NCI-H82 treated with DMSO at 0.1 percent for 48 hours (cell line): Measurements from ENCODE around the gene KRTAP5-5.
"Not testable (repeated sequence)": the region's sequence is repeated elsewhere in the genome, so short reads cannot be mapped to it uniquely, and the experiment has no call there.

Experiments used
- DNase-seq: peaks from one replicate; lab custom pipeline; 2025; ENCODE audit not compliant: unreplicated experiment; lab: John Stamatoyannopoulos, UW

KRTAP5-5 gene

GRCh38 chr11:1655168-1656060 lies 25.8 kb downstream of the KRTAP5-5 start:
- DNase-seq, result no peak

DNA sequence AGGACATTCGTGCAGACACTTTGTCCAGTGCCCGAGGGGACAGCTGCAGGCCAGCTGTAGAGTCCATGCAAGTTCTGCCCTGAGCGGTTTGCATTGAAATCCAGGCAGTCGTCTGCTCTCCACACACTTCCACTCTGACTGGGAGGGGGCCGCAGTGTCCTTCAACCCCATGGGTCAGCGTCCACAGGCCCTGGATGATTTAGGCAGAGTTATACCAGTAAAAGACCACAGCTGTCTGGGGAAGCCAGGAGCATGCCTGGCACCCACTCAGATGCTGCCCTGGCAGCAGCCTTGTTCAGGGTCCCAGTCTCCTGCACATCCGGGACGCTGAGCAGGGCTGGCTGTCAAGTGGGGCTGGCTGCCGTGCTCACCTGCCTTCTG lies 26.5 kb downstream of the KRTAP5-5 start:
- DNase-seq, result no peak

DNA sequence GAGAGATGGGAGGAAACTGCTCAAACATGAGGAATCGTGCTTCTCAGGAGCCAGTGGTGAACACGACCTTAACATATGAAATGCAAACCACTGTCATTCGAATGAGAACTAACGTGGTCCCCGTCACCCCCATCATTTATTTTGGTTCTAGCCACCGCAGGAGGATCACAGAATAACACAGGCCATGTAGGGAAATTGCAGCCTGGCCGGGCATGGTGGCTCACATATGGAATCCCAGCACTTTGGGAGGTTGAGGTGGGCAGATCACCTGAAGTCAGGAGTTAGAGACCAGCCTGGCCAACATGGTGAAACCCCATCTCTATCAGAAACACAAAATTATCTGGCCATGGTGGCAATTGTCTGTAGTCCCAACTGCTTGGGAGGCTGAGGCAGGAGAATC lies 27.1 kb downstream of the KRTAP5-5 start:
- no peak for DNase-seq

GRCh38 chr11:1659506-1659905 lies 29.9 kb downstream of the KRTAP5-5 start:
- DNase-seq, result no peak

- DNase-seq, result no peak
Measured at GRCh38 chr11:1660111-1660867, 30.7 kb downstream of the KRTAP5-5 start.

GRCh38 chr11:1661454-1662269 lies 32.1 kb downstream of the KRTAP5-5 start:
- not testable (repeated sequence) for DNase-seq

- not testable (repeated sequence) for DNase-seq
Measured at GRCh38 chr11:1662699-1663283, 33.2 kb downstream of the KRTAP5-5 start.

GRCh38 chr11:1665313-1665712 lies 35.7 kb downstream of the KRTAP5-5 start:
- DNase-seq, result no peak

- no peak for DNase-seq
Measured at GRCh38 chr11:1667121-1667850, 37.7 kb downstream of the KRTAP5-5 start.

DNA sequence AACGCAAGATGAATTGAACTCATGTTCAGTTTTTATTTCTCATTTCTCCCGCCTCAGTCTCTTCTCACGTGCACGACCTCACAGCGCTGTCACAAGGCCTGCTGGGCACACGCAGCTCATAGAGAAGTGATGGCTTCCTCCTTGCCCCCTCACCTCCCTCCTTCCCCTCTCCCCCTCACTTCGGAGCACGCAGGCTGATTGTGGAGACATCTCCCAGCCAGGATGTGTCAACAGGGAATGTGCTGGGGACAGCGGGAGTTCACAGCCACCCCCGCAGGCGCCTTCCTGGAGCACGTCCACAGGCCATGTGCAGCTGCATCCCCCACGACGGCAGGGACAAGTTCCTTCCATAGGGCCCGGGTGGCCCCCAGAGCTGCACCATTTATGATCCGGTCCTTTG lies 38.3 kb downstream of the KRTAP5-5 start:
- no peak for DNase-seq

DNA sequence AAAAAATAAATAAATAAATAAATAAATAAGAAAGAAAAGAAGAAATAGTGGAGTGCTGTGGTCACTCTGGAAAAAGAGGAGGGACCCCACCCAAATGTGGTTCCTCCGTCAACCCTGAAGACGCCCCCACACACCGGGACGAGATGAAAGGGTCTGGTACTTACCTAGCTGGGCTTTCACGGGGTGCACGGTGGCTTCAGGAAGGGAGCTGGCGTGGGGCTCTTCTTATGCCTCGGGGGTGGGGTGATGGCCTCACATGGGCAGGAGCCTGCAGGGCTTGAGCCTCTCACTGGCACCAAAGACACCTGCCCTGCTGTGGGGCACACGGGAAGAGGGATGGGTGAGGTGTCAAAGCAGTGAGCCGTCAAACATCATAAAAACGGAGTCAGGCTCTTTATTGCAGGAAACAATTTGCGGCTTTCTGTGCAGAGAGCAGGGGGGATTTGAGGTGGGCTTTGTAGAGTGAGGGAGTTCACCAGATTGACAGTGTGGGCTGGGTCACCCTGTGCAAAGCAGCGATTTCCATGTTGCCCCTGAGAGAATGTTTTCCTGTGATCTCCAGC lies 39.4 kb downstream of the KRTAP5-5 start:
- no peak for DNase-seq

GRCh38 chr11:1669546-1670218 lies 40.1 kb downstream of the KRTAP5-5 start:
- DNase-seq, result no peak

DNA sequence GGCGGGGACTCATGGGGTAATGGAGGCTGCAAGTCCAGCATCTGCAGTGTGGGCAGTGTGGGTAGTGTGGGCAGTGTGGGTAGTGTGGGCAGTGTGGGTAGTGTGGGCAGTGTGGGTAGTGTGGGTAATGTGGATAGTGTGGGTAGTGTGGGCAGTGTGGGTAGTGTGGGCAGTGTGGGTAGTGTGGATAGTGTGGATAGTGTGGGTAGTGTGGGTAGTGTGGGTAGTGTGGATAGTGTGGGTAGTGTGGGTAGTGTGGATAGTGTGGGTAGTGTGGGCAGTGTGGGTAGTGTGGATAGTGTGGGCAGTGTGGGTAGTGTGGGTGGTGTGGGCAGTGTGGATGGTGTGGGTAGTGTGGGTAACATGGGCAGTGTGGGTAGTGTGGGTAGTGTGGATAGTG lies 40.9 kb downstream of the KRTAP5-5 start:
- not testable (repeated sequence) for DNase-seq

DNA sequence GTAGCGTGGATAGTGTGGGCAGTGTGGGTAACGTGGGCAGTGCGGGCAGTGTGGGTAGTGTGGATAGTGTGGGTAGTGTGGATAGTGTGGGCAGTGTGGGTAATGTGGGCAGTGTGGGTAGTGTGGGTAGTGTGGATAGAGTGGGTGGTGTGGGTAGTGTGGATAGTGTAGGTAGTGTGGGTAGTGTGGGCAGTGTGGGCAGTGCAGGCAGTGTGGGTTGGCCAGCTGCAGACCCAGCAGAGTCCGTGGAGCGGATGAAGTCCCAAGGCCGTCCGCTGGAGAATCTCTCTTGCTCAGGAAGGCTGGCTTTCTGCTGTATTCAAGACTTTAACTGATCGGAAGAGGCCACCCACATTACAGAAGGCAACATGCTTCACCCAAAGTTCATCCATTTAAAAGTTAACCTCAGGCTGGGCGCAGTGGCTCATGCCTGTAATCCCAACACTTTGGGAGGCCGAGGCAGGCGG lies 41.4 kb downstream of the KRTAP5-5 start:
- DNase-seq, result no peak

- DNase-seq, result no peak
Measured at GRCh38 chr11:1671658-1672057, 42.1 kb downstream of the KRTAP5-5 start.

- DNase-seq, result no peak
Measured at GRCh38 chr11:1672613-1673350, 43.2 kb downstream of the KRTAP5-5 start.

DNA sequence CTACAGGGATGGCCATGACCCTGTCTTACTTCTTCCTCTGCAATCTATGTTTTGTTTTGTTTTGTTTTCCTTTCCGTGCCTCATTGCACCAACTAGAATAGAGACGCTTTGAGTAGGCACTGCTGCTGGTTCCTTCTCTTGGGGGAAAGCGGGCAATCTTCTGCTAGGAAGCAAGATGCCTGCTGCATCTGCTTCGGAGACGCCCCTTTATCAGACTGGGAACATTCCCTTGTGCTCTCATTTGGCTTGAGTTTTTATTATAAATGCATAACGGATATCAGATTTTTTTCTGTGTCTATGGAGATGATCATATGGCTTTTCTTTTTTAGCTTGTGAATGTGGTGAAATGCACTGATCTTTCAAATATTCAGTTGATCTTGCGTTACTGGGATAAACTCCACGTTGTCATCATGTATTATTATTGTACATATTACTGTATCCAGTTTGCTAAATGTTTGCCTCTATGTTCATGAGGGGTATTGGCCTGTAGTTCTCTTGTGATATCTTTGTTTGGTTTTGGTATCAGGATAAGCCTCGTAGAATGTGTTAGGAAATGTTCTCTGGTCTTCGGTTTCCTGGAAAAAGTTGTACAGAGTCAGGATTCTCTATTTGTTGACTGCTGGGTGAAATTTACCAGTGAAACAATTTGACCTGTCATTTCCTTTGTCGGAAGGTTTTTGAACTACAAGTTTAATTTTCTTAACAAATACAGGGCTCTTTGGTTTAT lies 44.0 kb downstream of the KRTAP5-5 start:
- DNase-seq, result no peak
